Activated B cell treated with CpG ODN at 0.5 μM for 24 hours (primary cell): Measurements from ENCODE around the gene SMIM38. TPM values are rescaled to one million over a fixed set of nuclear protein-coding genes. Genes with fewer than 3 reads are reported as not detected.

Experiments
- ATAC-seq: fragments of 200-7000 bp; cut with Tn5 transposase; one replicate; pipeline ENCODE4 v1.10.0; 2021; ENCODE audit warnings: low read depth, mild to moderate bottlenecking, moderate library complexity
- CTCF ChIA-PET: fragments of 350-600 bp; sonication (Branson Sonifier 250); formaldehyde crosslinking; loops from one replicate; lab custom pipeline; 2021; ENCODE audit warnings: antibody characterized with exemption; lab: Charles Lee
- POLR2A ChIA-PET: fragments of 350-600 bp; sonication (Branson Sonifier 250); formaldehyde crosslinking; loops from one replicate; lab custom pipeline; 2021; ENCODE audit warnings: antibody characterized with exemption; lab: Charles Lee
- DNase-seq: peaks from one replicate; pipeline ENCODE4 v3.0.0; 2022
- H3K27ac Mint-ChIP-seq: one replicate; pipeline ENCODE4 v1.8.0; 2020; ENCODE audit warnings: mixed read lengths
- H3K27me3 Mint-ChIP-seq: one replicate; pipeline ENCODE4 v1.8.0; 2021; ENCODE audit warnings: mixed read lengths
- H3K36me3 Mint-ChIP-seq: one replicate; pipeline ENCODE4 v1.8.0; 2021; ENCODE audit warnings: low read depth, mixed read lengths
- H3K4me1 Mint-ChIP-seq: one replicate; pipeline ENCODE4 v1.8.0; 2021; ENCODE audit warnings: mixed read lengths
- H3K4me3 Mint-ChIP-seq: one replicate; pipeline ENCODE4 v1.8.0; 2020; ENCODE audit warnings: mild to moderate bottlenecking, mixed read lengths
- H3K9me3 Mint-ChIP-seq: one replicate; pipeline ENCODE4 v1.8.0; 2020; ENCODE audit warnings: mixed read lengths
- CTCF ChIP-seq: fragments of 200-600 bp; IDR thresholded peaks from one replicate; pipeline ENCODE4 v1.8.0; 2022; ENCODE audit warnings: antibody characterized with exemption, mild to moderate bottlenecking
- intact Hi-C: fragments of 100-400 bp; cut with micrococcal nuclease; formaldehyde crosslinking; loops from one replicate; pipeline ENCODE4 v1.15.1; 2024
- total RNA-seq: library from RNA; stranded (reverse); gene quantifications from 2 replicates; pipeline ENCODE4 v1.2.3, GENCODE V29; 2022

The SMIM38 gene
- total RNA-seq, 1 donor from 2014 or later: 2.7 TPM

GRCh38 chr11:69167916-69168691, 12.4 kb downstream of the SMIM38 start:
- H3K27ac Mint-ChIP-seq: no peak overlapping the region
- no peak for TF ChIP-seq CTCF
- ATAC-seq (no peak), DNase-seq (no peak)
- ChIA-PET CTCF (no interaction called here), POLR2A (no interaction called here)
- H3K36me3 Mint-ChIP-seq: no peaks in the 10 kb centered on the region
- peaks cover 22% of the 10 kb centered on the region for H3K4me1 Mint-ChIP-seq
- H3K27me3 Mint-ChIP-seq: no peaks in the 10 kb centered on the region
- no peak overlapping the region for H3K4me3 Mint-ChIP-seq
- intact Hi-C loops: loop anchor here (2.0 to 5.0 kb wide), 2 partner anchors 46 to 475 kb away; no protein-coding TSS in a partner anchor
- H3K9me3 Mint-ChIP-seq: no peaks in the 10 kb centered on the region

- DNase-seq: no peak
- Mint-ChIP-seq H3K27me3 (no peaks in the 10 kb centered on the region), H3K27ac (no peak overlapping the region), H3K4me3 (no peak overlapping the region), H3K36me3 (no peaks in the 10 kb centered on the region), H3K4me1 (peaks cover 22% of the 10 kb centered on the region), H3K9me3 (peaks cover 3% of the 10 kb centered on the region)
- ATAC-seq: no peak
- no peak for TF ChIP-seq CTCF
- POLR2A ChIA-PET: no interaction called here
- CTCF ChIA-PET: no interaction called here
- intact Hi-C loops: loop anchor here (5.0 kb wide), 1 partner anchor 47 kb away; no protein-coding TSS in a partner anchor
Measured at GRCh38 chr11:69169479-69169878, 13.7 kb downstream of the SMIM38 start.

DNA sequence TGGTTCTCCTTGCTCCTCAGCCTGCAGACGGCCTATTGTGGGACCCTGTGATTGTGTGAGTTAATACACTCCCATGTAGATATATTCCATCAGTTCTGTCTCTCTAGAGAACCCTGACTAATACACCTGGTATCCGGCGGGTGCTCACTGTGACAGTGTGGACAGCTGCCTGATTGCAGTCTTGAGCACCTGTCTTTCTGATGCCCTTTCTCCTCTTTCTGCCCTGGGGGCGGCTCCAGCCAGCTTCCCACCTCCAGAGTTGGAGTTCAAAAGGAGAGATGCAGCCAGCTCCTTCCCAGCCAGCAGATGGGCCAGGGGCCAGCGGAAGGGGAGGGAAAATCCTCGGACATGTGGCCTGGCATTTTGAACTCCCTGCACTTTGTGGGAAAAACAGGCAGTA, 15.0 kb downstream of the SMIM38 start:
- no peak for TF ChIP-seq CTCF
- DNase-seq: no peak

GRCh38 chr11:69171476-69172240, 15.9 kb downstream of the SMIM38 start:
- intact Hi-C loops: no loop called here
- peaks cover 5% of the 10 kb centered on the region for H3K9me3 Mint-ChIP-seq

More for the DNA sequence above, 15.0 kb downstream of the SMIM38 start:
- H3K27me3 Mint-ChIP-seq: no peaks in the 10 kb centered on the region
- peaks cover 18% of the 10 kb centered on the region for H3K4me1 Mint-ChIP-seq
- no peak for ATAC-seq
- no peak overlapping the region for H3K4me3 Mint-ChIP-seq
- H3K9me3 Mint-ChIP-seq: peaks cover 5% of the 10 kb centered on the region
- H3K27ac Mint-ChIP-seq: no peak overlapping the region
- ChIA-PET CTCF (no interaction called here), POLR2A (no interaction called here)
- H3K36me3 Mint-ChIP-seq: no peaks in the 10 kb centered on the region
- intact Hi-C loops: no loop called here

More at GRCh38 chr11:69171476-69172240, 15.9 kb downstream of the SMIM38 start:
- CTCF ChIA-PET: no interaction called here
- DNase-seq (no peak), ATAC-seq (no peak)
- no peak overlapping the region for H3K4me3 Mint-ChIP-seq
- no peak overlapping the region for H3K27ac Mint-ChIP-seq
- POLR2A ChIA-PET: no interaction called here
- H3K4me1 Mint-ChIP-seq: peaks cover 9% of the 10 kb centered on the region
- H3K36me3 Mint-ChIP-seq: no peaks in the 10 kb centered on the region
- TF ChIP-seq CTCF: no peak
- H3K27me3 Mint-ChIP-seq: no peaks in the 10 kb centered on the region
